OCI-LY7 (cell line): ENCODE data around the gene AGK. TPM values are rescaled to one million over a fixed set of nuclear protein-coding genes. Genes with fewer than 3 reads are reported as not detected.

Experiments
- BruUV-seq: library from RNA; stranded (reverse); fragments of 400-500 nt; replicated peaks from 2 replicates; lab custom pipeline; 2021; lab: Mats Ljungman, UMichigan
- CTCF ChIA-PET: fragments of 300-600 bp; sonication (Branson Sonifier 250); formaldehyde crosslinking; loops from one replicate; lab custom pipeline; 2022; ENCODE audit warnings: antibody characterized with exemption; ENCODE audit not compliant: unreplicated experiment; lab: Charles Lee
- POLR2A ChIA-PET: fragments of 300-600 bp; sonication (Branson Sonifier 250); formaldehyde crosslinking; loops from one replicate; lab custom pipeline; 2022; ENCODE audit warnings: antibody characterized with exemption; lab: Charles Lee
- DNase-seq: peaks from one replicate; pipeline ENCODE4 v3.0.0-alpha.2; 2015; ENCODE audit warnings: low spot score
- H2AFZ ChIP-seq: fragments of 200-600 bp; sonication (generic), shearing (Covaris generic); 2 replicates; pipeline ENCODE4 v1.6.1; 2014; ENCODE audit warnings: mild to moderate bottlenecking, antibody characterized with exemption, low read length, moderate library complexity
- H3K27ac ChIP-seq: fragments of 200-600 bp; sonication (generic); 2 replicates; pipeline ENCODE4 v1.5.1; 2014; ENCODE audit warnings: mixed run types, low read depth, mild to moderate bottlenecking, moderate library complexity, low read length, inconsistent platforms; ENCODE audit not compliant: poor library complexity, severe bottlenecking
- H3K36me3 ChIP-seq: fragments of 200-600 bp; sonication (generic); 2 replicates; pipeline ENCODE4 v1.6.1; 2014; ENCODE audit warnings: mild to moderate bottlenecking, antibody characterized with exemption, low read length, moderate library complexity, mixed read lengths; ENCODE audit not compliant: insufficient read depth
- H3K4me1 ChIP-seq: fragments of 200-600 bp; sonication (generic); 2 replicates; pipeline ENCODE4 v1.5.1; 2014; ENCODE audit warnings: mild to moderate bottlenecking, low read length; ENCODE audit not compliant: insufficient read depth, poor library complexity, severe bottlenecking
- H3K4me2 ChIP-seq: fragments of 200-600 bp; sonication (generic); 2 replicates; pipeline ENCODE4 v1.6.1; 2014; ENCODE audit warnings: mild to moderate bottlenecking, low read length
- H3K4me3 ChIP-seq: fragments of 200-600 bp; sonication (generic); 2 replicates; pipeline ENCODE4 v1.5.1; 2014; ENCODE audit warnings: mild to moderate bottlenecking, low read depth, low read length; ENCODE audit not compliant: poor library complexity, severe bottlenecking
- H3K79me2 ChIP-seq: fragments of 200-600 bp; sonication (generic); 2 replicates; pipeline ENCODE4 v1.6.1; 2016; ENCODE audit warnings: low read depth, mild to moderate bottlenecking, low read length, moderate library complexity, mixed read lengths; ENCODE audit not compliant: insufficient read depth
- H3K9me2 ChIP-seq: fragments of 200-600 bp; sonication (generic); 2 replicates; pipeline ENCODE4 v1.6.1; 2016; ENCODE audit warnings: mild to moderate bottlenecking, low read length, mixed read lengths; ENCODE audit not compliant: insufficient read depth
- H3K9me3 ChIP-seq: fragments of 200-600 bp; sonication (generic); 2 replicates; pipeline ENCODE4 v1.6.1; 2014; ENCODE audit warnings: mild to moderate bottlenecking, mixed run types, low read length, mixed read lengths
- H4K20me1 ChIP-seq: fragments of 200-600 bp; sonication (generic); 2 replicates; pipeline ENCODE4 v1.6.1; 2014; ENCODE audit warnings: mild to moderate bottlenecking, antibody characterized with exemption, low read length, moderate library complexity, mixed read lengths; ENCODE audit not compliant: insufficient read depth
- EZH2phosphoT487 ChIP-seq: fragments of 200-600 bp; sonication (generic); IDR thresholded peaks from 2 replicates; pipeline ENCODE4 v1.6.1; 2018; ENCODE audit warnings: low read depth, borderline replicate concordance, mild to moderate bottlenecking, mixed run types, antibody characterized with exemption, low read length, moderate library complexity, mixed read lengths
- intact Hi-C: fragments of 100-400 bp; cut with micrococcal nuclease; formaldehyde crosslinking; loops from one replicate; pipeline ENCODE4 v1.10.0; 2022; ENCODE audit not compliant: unreplicated experiment
- total RNA-seq, 2 experiments: library from RNA; depleted of rRNA in 1 of 2; stranded (reverse); fragments of >200 nt in 1 of 2; shearing (Covaris generic) in 1 of 2; gene quantifications; 2 replicates each; pipeline ENCODE4 v1.2.3, GENCODE V29; 2014 to 2022
- TF ChIP-seq, protein P1 (sequence below): fragments of 200-600 bp; sonication (generic); conservative IDR thresholded peaks from 2 replicates; pipeline ENCODE4 v1.5.1; 2014; ENCODE audit warnings: mild to moderate bottlenecking, antibody characterized with exemption, low read length, moderate library complexity, mixed read lengths

The AGK gene
- total RNA-seq, 2 experiments from 2014 or later: 31.2 to 33.6 TPM

GRCh38 chr7:141674171-141674671 lies 123.0 kb downstream of the AGK start:
- no peak overlapping the region for H3K27ac ChIP-seq
- CTCF ChIA-PET: no interaction called here
- POLR2A ChIA-PET: interaction anchor here (0.6 to 0.7 kb wide), 2 partner anchors 121 to 226 kb away, joined by 3 read pairs; no protein-coding TSS in a partner anchor
- no peaks in the 10 kb centered on the region for H3K9me3 ChIP-seq
- no peaks in the 10 kb centered on the region for H3K4me1 ChIP-seq
- H3K79me2 ChIP-seq: no peaks in the 10 kb centered on the region
- intact Hi-C loops: no loop called here
- no TSS peak for BruUV-seq
- H3K4me3 ChIP-seq: no peak overlapping the region
- no peak overlapping the region for H3K4me2 ChIP-seq
- no peaks in the 10 kb centered on the region for H3K9me2 ChIP-seq
- H2AFZ ChIP-seq: no peak overlapping the region
- H3K36me3 ChIP-seq: no peaks in the 10 kb centered on the region
- no peaks in the 10 kb centered on the region for H4K20me1 ChIP-seq
- no peak for DNase-seq
- TF ChIP-seq, protein P1, sequence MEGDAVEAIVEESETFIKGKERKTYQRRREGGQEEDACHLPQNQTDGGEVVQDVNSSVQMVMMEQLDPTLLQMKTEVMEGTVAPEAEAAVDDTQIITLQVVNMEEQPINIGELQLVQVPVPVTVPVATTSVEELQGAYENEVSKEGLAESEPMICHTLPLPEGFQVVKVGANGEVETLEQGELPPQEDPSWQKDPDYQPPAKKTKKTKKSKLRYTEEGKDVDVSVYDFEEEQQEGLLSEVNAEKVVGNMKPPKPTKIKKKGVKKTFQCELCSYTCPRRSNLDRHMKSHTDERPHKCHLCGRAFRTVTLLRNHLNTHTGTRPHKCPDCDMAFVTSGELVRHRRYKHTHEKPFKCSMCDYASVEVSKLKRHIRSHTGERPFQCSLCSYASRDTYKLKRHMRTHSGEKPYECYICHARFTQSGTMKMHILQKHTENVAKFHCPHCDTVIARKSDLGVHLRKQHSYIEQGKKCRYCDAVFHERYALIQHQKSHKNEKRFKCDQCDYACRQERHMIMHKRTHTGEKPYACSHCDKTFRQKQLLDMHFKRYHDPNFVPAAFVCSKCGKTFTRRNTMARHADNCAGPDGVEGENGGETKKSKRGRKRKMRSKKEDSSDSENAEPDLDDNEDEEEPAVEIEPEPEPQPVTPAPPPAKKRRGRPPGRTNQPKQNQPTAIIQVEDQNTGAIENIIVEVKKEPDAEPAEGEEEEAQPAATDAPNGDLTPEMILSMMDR: no peak
- TF ChIP-seq EZH2phosphoT487: no peak

- Histone ChIP-seq H3K9me3 (no peaks in the 10 kb centered on the region), H4K20me1 (no peaks in the 10 kb centered on the region), H3K9me2 (no peaks in the 10 kb centered on the region), H3K4me1 (no peaks in the 10 kb centered on the region), H3K4me2 (no peak overlapping the region), H3K27ac (no peak overlapping the region), H3K79me2 (no peaks in the 10 kb centered on the region), H3K4me3 (no peak overlapping the region), H3K36me3 (no peaks in the 10 kb centered on the region), H2AFZ (no peak overlapping the region)
- CTCF ChIA-PET: no interaction called here
- no peak for TF ChIP-seq EZH2phosphoT487
- TF ChIP-seq, protein P1: peak; percentile 76
- no TSS peak for BruUV-seq
- POLR2A ChIA-PET: no interaction called here
- intact Hi-C loops: no loop called here
- peak; percentile 5 for DNase-seq
Observed at GRCh38 chr7:141674702-141675101, 123.5 kb downstream of the AGK start.

DNA sequence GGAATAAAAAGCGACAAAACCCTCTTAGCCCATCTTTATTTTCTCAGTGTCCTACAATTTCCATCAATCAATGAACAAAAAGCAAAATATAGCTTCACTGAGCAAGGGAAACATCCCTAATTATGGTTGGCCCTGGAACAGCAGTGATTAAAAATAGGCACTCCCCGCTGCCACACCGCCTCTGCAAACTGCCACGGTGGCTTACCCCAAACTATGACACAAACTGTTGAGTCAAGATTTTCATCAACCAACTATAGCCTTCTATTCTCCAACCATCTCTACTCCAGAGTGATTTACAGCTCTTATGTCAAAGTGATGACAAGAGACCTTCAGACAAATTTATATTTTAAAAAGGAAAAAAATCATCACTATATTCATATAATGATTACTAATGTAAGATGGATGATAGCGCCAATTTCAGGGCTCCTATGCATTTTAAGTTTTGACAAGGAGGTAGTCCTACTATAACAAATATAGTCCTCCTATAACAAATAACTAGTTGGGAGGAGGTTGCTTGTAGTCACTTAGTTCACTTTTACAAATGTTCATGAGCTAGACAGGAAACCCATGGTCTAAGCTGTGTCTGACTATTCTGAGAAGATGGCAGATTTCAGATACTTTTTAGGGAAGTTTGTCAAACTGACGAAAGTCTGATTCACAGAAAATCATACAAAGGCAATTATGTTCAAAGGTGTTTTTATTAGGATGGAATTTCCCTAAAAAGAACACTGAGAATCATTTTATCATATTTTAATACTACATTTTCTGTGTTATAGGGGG lies 124.4 kb downstream of the AGK start:
- no TSS peak for BruUV-seq
- no peaks in the 10 kb centered on the region for H3K9me2 ChIP-seq
- no peaks in the 10 kb centered on the region for H3K79me2 ChIP-seq
- intact Hi-C loops: no loop called here
- no peaks in the 10 kb centered on the region for H3K9me3 ChIP-seq
- H3K4me1 ChIP-seq: no peaks in the 10 kb centered on the region
- POLR2A ChIA-PET: no interaction called here
- H3K4me3 ChIP-seq: no peak overlapping the region
- H2AFZ ChIP-seq: no peak overlapping the region
- CTCF ChIA-PET: no interaction called here
- DNase-seq: no peak
- no peaks in the 10 kb centered on the region for H4K20me1 ChIP-seq
- H3K4me2 ChIP-seq: no peak overlapping the region
- no peaks in the 10 kb centered on the region for H3K36me3 ChIP-seq
- TF ChIP-seq, protein P1: no peak
- TF ChIP-seq EZH2phosphoT487: no peak
- no peak overlapping the region for H3K27ac ChIP-seq
